HEK293T (cell line): ENCODE measurements around the gene GRIFIN.

Experiments used
- CTCF ChIA-PET: fragments of 350-600 bp; formaldehyde crosslinking; extraction: SDS; loops from one replicate; lab custom pipeline; 2021; ENCODE audit warnings: antibody characterized with exemption, inconsistent platforms; lab: Yijun Ruan, JAX
- POLR2A ChIA-PET: fragments of 350-600 bp; formaldehyde crosslinking; extraction: SDS; loops from one replicate; lab custom pipeline; 2020; ENCODE audit warnings: antibody characterized with exemption, inconsistent platforms; lab: Yijun Ruan, JAX
- DNase-seq: peaks from one replicate; pipeline ENCODE4 v3.0.0; 2012; ENCODE audit warnings: mixed read lengths; ENCODE audit errors: extremely low spot score
- ARNT ChIP-seq: fragments of 450-650 bp; IDR thresholded peaks from 2 replicates; pipeline ENCODE4 v1.6.1; 2017; ENCODE audit warnings: mild to moderate bottlenecking
- BHLHE40 ChIP-seq: fragments of 450-650 bp; IDR thresholded peaks from 2 replicates; pipeline ENCODE4 v1.6.1; 2016; ENCODE audit warnings: mild to moderate bottlenecking, moderate library complexity, borderline replicate concordance
- CTBP1 ChIP-seq: fragments of 450-650 bp; IDR thresholded peaks from 2 replicates; pipeline ENCODE4 v1.6.1; 2016; ENCODE audit warnings: borderline replicate concordance
- ELF4 ChIP-seq: fragments of 450-650 bp; IDR thresholded peaks from 2 replicates; pipeline ENCODE4 v1.6.1; 2017; ENCODE audit warnings: antibody characterized with exemption
- FOXA1 ChIP-seq: fragments of 450-650 bp; IDR thresholded peaks from 2 replicates; pipeline ENCODE4 v1.6.1; 2016; ENCODE audit warnings: mild to moderate bottlenecking
- FOXK2 ChIP-seq: fragments of 450-650 bp; IDR thresholded peaks from 2 replicates; pipeline ENCODE4 v1.6.1; 2016; ENCODE audit warnings: mild to moderate bottlenecking
- FOXM1 ChIP-seq: fragments of 450-650 bp; IDR thresholded peaks from 2 replicates; pipeline ENCODE4 v1.6.1; 2017; ENCODE audit warnings: mild to moderate bottlenecking, borderline replicate concordance
- HDGF ChIP-seq: fragments of 450-650 bp; IDR thresholded peaks from 2 replicates; pipeline ENCODE4 v1.6.1; 2017; ENCODE audit warnings: antibody characterized with exemption, borderline replicate concordance
- L3MBTL2 ChIP-seq: fragments of 450-650 bp; conservative IDR thresholded peaks from 2 replicates; pipeline ENCODE4 v1.6.1; 2016; ENCODE audit warnings: mild to moderate bottlenecking
- LEF1 ChIP-seq: fragments of 450-650 bp; IDR thresholded peaks from 2 replicates; pipeline ENCODE4 v1.6.1; 2017; ENCODE audit warnings: mild to moderate bottlenecking, borderline replicate concordance
- NFRKB ChIP-seq: fragments of 450-650 bp; IDR thresholded peaks from 2 replicates; pipeline ENCODE4 v1.6.1; 2016; ENCODE audit warnings: mild to moderate bottlenecking, moderate library complexity
- SP1 ChIP-seq: fragments of 450-650 bp; IDR thresholded peaks from 2 replicates; pipeline ENCODE4 v1.6.1; 2017
- SUZ12 ChIP-seq: fragments of 450-650 bp; IDR thresholded peaks from 2 replicates; pipeline ENCODE4 v1.6.1; 2016; ENCODE audit warnings: mild to moderate bottlenecking
- TARDBP ChIP-seq: fragments of 450-650 bp; IDR thresholded peaks from 2 replicates; pipeline ENCODE4 v1.6.1; 2016
- ZNF384 ChIP-seq: fragments of 450-650 bp; IDR thresholded peaks from 2 replicates; pipeline ENCODE4 v1.6.1; 2016
- TF ChIP-seq, protein P1 (sequence below): fragments of 450-650 bp; IDR thresholded peaks from 2 replicates; pipeline ENCODE4 v1.6.1; 2016

The GRIFIN gene

DNA sequence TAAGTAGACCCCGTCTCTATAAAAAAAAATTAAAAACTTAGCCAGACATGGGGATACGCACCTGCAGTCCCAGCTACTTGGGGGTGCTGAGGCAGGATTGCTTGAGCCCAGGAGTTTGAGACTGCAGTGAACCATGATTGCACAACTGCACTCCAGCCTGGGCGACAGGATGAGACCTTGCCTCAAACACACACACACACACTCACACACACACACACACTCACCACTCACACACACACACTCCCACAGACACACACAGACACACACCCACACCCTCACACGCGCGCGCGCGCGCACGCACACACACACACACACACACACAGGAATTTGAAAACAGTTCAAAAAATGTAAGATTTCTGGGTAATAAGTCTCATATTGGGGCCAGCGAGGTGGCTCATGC, 8.7 kb upstream of the GRIFIN start:
- ChIA-PET POLR2A (no interaction called here), CTCF (interaction anchor here (0.7 kb wide), 2 partner anchors 16 to 33 kb away, joined by 3 read pairs; no protein-coding TSS in a partner anchor)
- no peak for DNase-seq
- no peak for TF ChIP-seq NFRKB
- TF ChIP-seq FOXA1, result no peak
- TF ChIP-seq SP1, result no peak
- no peak for TF ChIP-seq FOXM1
- TF ChIP-seq TARDBP, result no peak
- no peak for TF ChIP-seq CTBP1
- TF ChIP-seq FOXK2, result no peak
- TF ChIP-seq ARNT, result no peak
- TF ChIP-seq, protein P1, sequence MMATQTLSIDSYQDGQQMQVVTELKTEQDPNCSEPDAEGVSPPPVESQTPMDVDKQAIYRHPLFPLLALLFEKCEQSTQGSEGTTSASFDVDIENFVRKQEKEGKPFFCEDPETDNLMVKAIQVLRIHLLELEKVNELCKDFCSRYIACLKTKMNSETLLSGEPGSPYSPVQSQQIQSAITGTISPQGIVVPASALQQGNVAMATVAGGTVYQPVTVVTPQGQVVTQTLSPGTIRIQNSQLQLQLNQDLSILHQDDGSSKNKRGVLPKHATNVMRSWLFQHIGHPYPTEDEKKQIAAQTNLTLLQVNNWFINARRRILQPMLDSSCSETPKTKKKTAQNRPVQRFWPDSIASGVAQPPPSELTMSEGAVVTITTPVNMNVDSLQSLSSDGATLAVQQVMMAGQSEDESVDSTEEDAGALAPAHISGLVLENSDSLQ, result no peak
- no peak for TF ChIP-seq L3MBTL2
- TF ChIP-seq HDGF, result no peak
- TF ChIP-seq ZNF384, result no peak
- no peak for TF ChIP-seq SUZ12
- no peak for TF ChIP-seq ELF4

DNA sequence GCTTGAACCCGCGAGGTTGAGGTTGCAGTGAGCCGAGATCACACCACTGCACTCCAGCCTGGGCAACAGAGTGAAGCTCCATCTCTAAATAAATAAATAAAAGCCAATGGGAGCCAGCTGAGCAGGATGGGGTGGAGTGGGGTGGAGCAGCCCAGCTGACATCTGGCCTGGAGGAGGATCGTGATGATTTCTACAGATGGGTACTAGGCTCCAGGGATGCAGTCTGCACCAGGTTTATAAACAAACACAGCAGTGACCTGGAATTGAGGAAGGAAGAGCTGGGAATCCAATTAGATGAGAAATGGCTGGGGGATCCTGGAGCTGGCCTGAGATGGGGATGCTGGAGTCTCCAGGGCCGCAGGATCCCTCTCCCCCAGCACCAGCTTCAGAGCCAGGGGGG, 7.3 kb upstream of the GRIFIN start:
- POLR2A ChIA-PET, result interaction anchor here (1.3 kb wide), 1 partner anchor 9 kb away, joined by 3 read pairs; no protein-coding TSS in a partner anchor
- CTCF ChIA-PET, result interaction anchor here (0.6 to 1.3 kb wide), 2 partner anchors 15 to 186 kb away, joined by 4 read pairs; no protein-coding TSS in a partner anchor
- no peak for TF ChIP-seq SUZ12
- DNase-seq, result no peak

DNA sequence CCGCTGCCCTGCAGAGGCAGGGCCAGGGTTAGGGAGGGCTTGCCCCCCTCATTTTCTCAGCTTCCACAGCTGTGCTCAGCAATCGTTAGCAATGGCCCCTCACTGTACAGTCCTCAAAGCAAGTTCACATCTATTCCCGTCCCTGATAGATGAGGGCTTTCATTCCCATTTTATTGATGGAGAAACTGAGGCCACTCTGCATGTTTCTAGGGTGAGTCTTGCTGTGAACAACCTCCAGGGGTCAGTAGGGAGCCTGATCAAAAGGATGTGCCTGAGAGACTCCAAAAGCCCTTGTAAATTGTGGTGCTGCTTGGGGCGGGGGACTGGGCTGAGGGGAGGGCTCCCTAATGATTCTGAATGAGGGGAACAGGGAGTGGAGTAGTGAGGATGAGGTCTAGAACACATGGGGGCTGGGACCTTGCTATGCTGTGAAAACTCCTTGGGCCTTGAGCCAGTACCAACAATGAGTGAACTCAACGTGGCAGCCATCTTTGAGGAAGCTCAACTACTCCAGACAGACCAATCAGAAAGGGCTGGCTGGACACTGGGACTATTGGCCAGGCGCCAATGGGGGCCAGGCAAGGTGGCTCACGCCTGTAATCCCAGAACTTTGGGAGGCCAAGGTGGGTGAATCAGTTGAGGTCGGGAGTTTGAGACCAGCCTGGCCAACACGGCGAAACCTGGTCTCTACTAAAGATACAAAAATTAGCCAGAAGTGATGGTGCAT, 6.7 kb upstream of the GRIFIN start:
- POLR2A ChIA-PET, result interaction anchor here (1.3 kb wide), 1 partner anchor 8 kb away, joined by 3 read pairs; no protein-coding TSS in a partner anchor
- TF ChIP-seq SUZ12 (no peak), FOXK2 (no peak), CTBP1 (no peak), TARDBP (no peak), ARNT (no peak), NFRKB (no peak), ELF4 (no peak), HDGF (no peak), LEF1 (no peak), FOXA1 (no peak)
- TF ChIP-seq, protein P1, result no peak
- CTCF ChIA-PET, result interaction anchor here (0.6 to 1.4 kb wide), 3 partner anchors 14 to 187 kb away, joined by 3 to 4 read pairs (median 4); no protein-coding TSS in a partner anchor
- no peak for DNase-seq

DNA sequence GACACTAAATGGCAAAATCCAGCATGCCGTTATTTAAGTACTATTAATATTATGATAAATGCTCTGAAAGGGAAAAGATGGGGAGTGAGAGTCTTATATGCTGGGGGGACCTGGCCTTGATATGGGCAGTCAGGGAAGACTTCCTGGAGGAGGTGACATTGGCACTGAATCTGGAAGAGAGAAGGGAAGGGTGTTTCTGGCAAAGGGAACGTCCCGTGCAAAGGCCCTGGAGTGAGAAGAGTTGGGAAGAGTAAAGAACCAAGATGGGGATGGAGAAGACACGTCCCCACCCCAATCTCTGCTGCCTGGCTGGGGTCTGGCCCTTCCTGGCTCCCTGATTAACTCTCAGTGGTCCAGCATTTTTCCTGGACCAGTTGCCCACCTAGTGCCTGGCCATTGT, 5.0 kb upstream of the GRIFIN start:
- no peak for TF ChIP-seq HDGF
- TF ChIP-seq LEF1, result no peak
- no peak for DNase-seq
- ChIA-PET POLR2A (no interaction called here), CTCF (interaction anchor here (1.4 kb wide), 1 partner anchor 13 kb away, joined by 3 read pairs; no protein-coding TSS in a partner anchor)

DNA sequence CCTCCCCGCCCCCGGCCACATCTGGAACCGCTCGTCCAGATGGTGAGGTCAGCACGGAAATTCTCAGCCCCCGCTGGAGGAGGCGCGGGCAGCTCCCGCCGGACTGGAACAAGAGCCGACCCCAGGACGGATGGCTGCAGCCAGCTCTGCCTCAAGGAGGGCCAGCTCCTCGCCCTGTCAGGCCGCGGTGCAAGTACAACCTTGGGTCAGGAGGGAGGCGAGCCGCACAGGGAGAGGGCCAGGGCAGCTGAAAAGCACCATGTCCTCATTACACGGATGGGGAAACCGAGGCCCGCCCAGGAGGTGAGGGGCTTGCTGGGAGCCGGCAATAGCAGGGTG, 3.8 kb upstream of the GRIFIN start:
- POLR2A ChIA-PET, result no interaction called here
- no peak for TF ChIP-seq FOXA1
- no peak for TF ChIP-seq FOXK2
- TF ChIP-seq L3MBTL2, result no peak
- TF ChIP-seq, protein P1, result no peak
- TF ChIP-seq SP1, result no peak
- no peak for TF ChIP-seq FOXM1
- DNase-seq, result no peak
- CTCF ChIA-PET, result interaction anchor here (0.9 kb wide), 1 partner anchor 11 kb away, joined by 4 read pairs; no protein-coding TSS in a partner anchor

DNA sequence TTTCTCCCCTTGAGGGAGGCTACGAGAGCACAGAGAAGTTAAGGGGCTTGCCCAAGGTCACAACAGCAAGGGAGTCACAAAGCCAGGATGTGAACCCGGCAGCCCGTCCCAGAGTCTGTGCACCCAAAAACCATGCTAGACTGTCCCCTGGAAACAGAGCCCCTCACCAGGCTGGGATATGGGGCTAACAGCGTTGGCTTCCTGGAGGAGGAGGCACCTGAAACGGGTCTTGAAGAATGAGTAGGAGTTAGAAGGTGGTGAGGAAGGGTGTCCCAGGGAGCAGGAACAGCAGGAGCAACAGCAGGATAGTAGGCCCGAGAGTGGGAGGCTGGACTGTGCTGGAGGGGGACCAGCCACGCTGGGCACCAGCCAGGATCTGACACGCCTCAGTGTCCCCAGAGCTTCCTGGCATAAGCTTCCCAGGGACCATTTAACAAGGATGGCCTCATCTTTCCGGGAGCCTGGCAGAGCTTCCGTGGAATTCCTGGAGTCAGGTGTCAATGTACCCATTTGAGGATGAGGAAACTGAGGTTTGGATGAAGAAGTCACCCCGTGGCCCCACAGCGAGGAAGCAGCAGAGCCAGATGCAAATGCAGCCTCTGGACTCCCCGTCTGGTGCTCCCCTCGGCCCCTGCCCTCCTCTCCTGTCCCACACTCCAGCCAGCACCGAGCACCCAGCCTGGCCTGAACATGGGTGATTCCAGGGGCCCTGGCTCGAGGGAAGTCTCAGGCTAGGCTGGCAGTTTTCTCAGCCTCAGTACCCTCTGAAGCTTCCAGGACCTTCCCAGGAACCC, 3.3 kb upstream of the GRIFIN start:
- ChIA-PET CTCF (no interaction called here), POLR2A (no interaction called here)
- no peak for DNase-seq
- TF ChIP-seq ZNF384, result no peak
- TF ChIP-seq FOXA1, result no peak
- no peak for TF ChIP-seq FOXM1
- TF ChIP-seq CTBP1, result no peak
- no peak for TF ChIP-seq BHLHE40
- no peak for TF ChIP-seq NFRKB
- TF ChIP-seq LEF1, result no peak
- no peak for TF ChIP-seq TARDBP
- TF ChIP-seq ARNT, result no peak
- TF ChIP-seq FOXK2, result no peak
- no peak for TF ChIP-seq HDGF
- TF ChIP-seq, protein P1, result no peak
- no peak for TF ChIP-seq ELF4
- TF ChIP-seq SP1, result no peak
- TF ChIP-seq SUZ12, result no peak
- TF ChIP-seq L3MBTL2, result no peak
